ENCODE data around the gene SLC9C2. TPM values are rescaled to one million over a fixed set of nuclear protein-coding genes. Genes with fewer than 3 reads are reported as not detected.
"Not testable (repeated sequence)": the region's sequence is repeated elsewhere in the genome, so short reads cannot be mapped to it uniquely, and the experiment has no call there.

Gene SLC9C2
- polyA plus RNA-seq, 3 donors, result not detected

GRCh38 chr1:173616859-173617258, 14.0 kb upstream of the SLC9C2 start:
- Mint-ChIP-seq H3K4me1 (no peaks in the 10 kb centered on the region), H3K9me3 (peaks cover 26 to 50% (median 39%) of the 10 kb centered on the region in 7 donors), H3K27me3 (ENCODE audit: low read depth in 3 of 3) (peaks cover 2 to 6% (median 2%) of the 10 kb centered on the region in 3 donors), H3K4me3 (no peak overlapping the region), H3K27ac (no peak overlapping the region), H3K36me3 (no peaks in the 10 kb centered on the region)
- H3K27me3 ChIP-seq (ENCODE audit: control insufficient read depth in 2 of 2, insufficient read depth in 2 of 2, low read length in 2 of 2), result no peaks in the 10 kb centered on the region
- no peak overlapping the region for H3K27ac ChIP-seq (ENCODE audit: low read depth in 1 of 2, low read length in 2 of 2)
- H3K4me1 ChIP-seq (ENCODE audit: control insufficient read depth in 1 of 2, insufficient read depth in 2 of 2, low read length in 2 of 2), result no peaks in the 10 kb centered on the region
- no peak for TF ChIP-seq CTCF (IDR thresholded peaks at IDR 0.05)
- no peak overlapping the region for H3K4me2 ChIP-seq (replicated peaks; ENCODE audit: extremely low read depth, low read length, poor library complexity, severe bottlenecking)
- intact Hi-C loops (cut with micrococcal nuclease), result no loop called here
- no peak for DNase-seq
- H3K36me3 ChIP-seq (replicated peaks in 1 of 2; ENCODE audit: control insufficient read depth in 1 of 2, insufficient read depth in 2 of 2, low read length in 2 of 2), result no peaks in the 10 kb centered on the region
- H4K20me1 ChIP-seq (ENCODE audit: insufficient read depth, low read length), result no peaks in the 10 kb centered on the region
- no peaks in the 10 kb centered on the region for H3K79me2 ChIP-seq (ENCODE audit: insufficient read depth, low read length)
- no peak overlapping the region for H3K4me3 ChIP-seq (replicated peaks in 1 of 3; ENCODE audit: low read depth in 2 of 3, low read length in 3 of 3)
- WGBS (ENCODE audit: insufficient coverage), result 100% methylated on average over 2 of the region's 4 CpGs
- H3K9me3 ChIP-seq (replicated peaks in 1 of 2; ENCODE audit: control insufficient read depth in 1 of 2, insufficient read depth in 1 of 2, low read length in 2 of 2), result peaks cover 14 to 22% of the 10 kb centered on the region in 2 donors
- no peak overlapping the region for H3K9ac ChIP-seq (ENCODE audit: insufficient read depth, low read length, poor library complexity, severe bottlenecking)
- H2AFZ ChIP-seq (ENCODE audit: insufficient read depth, low read depth, low read length, poor library complexity, severe bottlenecking), result no peak overlapping the region

GRCh38 chr1:173613086-173613485, 10.2 kb upstream of the SLC9C2 start:
- not testable (repeated sequence) for H3K27me3 ChIP-seq (ENCODE audit: control insufficient read depth in 2 of 2, insufficient read depth in 2 of 2, low read length in 2 of 2); H3K4me2 ChIP-seq (replicated peaks; ENCODE audit: extremely low read depth, low read length, poor library complexity, severe bottlenecking); H2AFZ ChIP-seq (ENCODE audit: insufficient read depth, low read depth, low read length, poor library complexity, severe bottlenecking)

More at GRCh38 chr1:173613086-173613485, 10.2 kb upstream of the SLC9C2 start:
- H3K9ac ChIP-seq (ENCODE audit: insufficient read depth, low read length, poor library complexity, severe bottlenecking); H3K36me3 ChIP-seq (replicated peaks in 1 of 2; ENCODE audit: control insufficient read depth in 1 of 2, insufficient read depth in 2 of 2, low read length in 2 of 2); H4K20me1 ChIP-seq (ENCODE audit: insufficient read depth, low read length); H3K79me2 ChIP-seq (ENCODE audit: insufficient read depth, low read length); H3K4me1 ChIP-seq (ENCODE audit: control insufficient read depth in 1 of 2, insufficient read depth in 2 of 2, low read length in 2 of 2); H3K4me3 ChIP-seq (replicated peaks in 1 of 3; ENCODE audit: low read depth in 2 of 3, low read length in 3 of 3); H3K36me3 Mint-ChIP-seq; H3K4me3 Mint-ChIP-seq; DNase-seq; H3K27ac ChIP-seq (ENCODE audit: low read depth in 1 of 2, low read length in 2 of 2); intact Hi-C loops (cut with micrococcal nuclease); H3K27ac Mint-ChIP-seq; H3K4me1 Mint-ChIP-seq; H3K27me3 Mint-ChIP-seq (ENCODE audit: low read depth in 3 of 3): not testable (repeated sequence)
- peaks cover 16 to 38% (median 24%) of the 10 kb centered on the region in 7 donors for H3K9me3 Mint-ChIP-seq
- peaks cover 7 to 18% of the 10 kb centered on the region in 2 donors for H3K9me3 ChIP-seq (replicated peaks in 1 of 2; ENCODE audit: control insufficient read depth in 1 of 2, insufficient read depth in 1 of 2, low read length in 2 of 2)
- WGBS (ENCODE audit: insufficient coverage), result 98% methylated on average over 15 of the region's 32 CpGs
